Activated CD4-positive, alpha-beta T cell treated with anti-CD3 and anti-CD28 coated beads, Interleukin-2, amount 10 ng/mL, durations not matched to agents 7 days and 5 days (primary cell): Measurements from ENCODE around the gene GNL1. TPM values are rescaled to one million over a fixed set of nuclear protein-coding genes. Genes with fewer than 3 reads are reported as not detected.

Experiments
- CTCF ChIA-PET: fragments of 350-600 bp; sonication (Branson Sonifier 250); formaldehyde crosslinking; loops from one replicate; lab custom pipeline; 2021; ENCODE audit warnings: antibody characterized with exemption; lab: Charles Lee
- POLR2A ChIA-PET: fragments of 350-600 bp; sonication (Branson Sonifier 250); formaldehyde crosslinking; loops from one replicate; lab custom pipeline; 2021; ENCODE audit warnings: antibody characterized with exemption; lab: Charles Lee
- DNase-seq: peaks from one replicate; pipeline ENCODE4 v3.0.0-alpha.2; 2020
- H3K27ac Mint-ChIP-seq: one replicate; pipeline ENCODE4 v1.8.0; 2021; ENCODE audit warnings: mild to moderate bottlenecking, moderate library complexity, mixed read lengths
- H3K27me3 Mint-ChIP-seq: one replicate; pipeline ENCODE4 v1.8.0; 2021; ENCODE audit warnings: mixed read lengths
- H3K36me3 Mint-ChIP-seq: one replicate; pipeline ENCODE4 v1.8.0; 2021; ENCODE audit warnings: low read depth, mixed read lengths
- H3K4me1 Mint-ChIP-seq: one replicate; pipeline ENCODE4 v1.8.0; 2021; ENCODE audit warnings: mixed read lengths
- H3K4me3 Mint-ChIP-seq: one replicate; pipeline ENCODE4 v1.8.0; 2021; ENCODE audit warnings: mild to moderate bottlenecking, moderate library complexity, mixed read lengths
- H3K9me3 Mint-ChIP-seq: one replicate; pipeline ENCODE4 v1.8.0; 2021; ENCODE audit warnings: mixed read lengths
- total RNA-seq, 2 experiments: library from RNA; stranded (reverse); gene quantifications; one replicate each; pipeline ENCODE4 v1.2.3, GENCODE V29; 2021

The GNL1 gene
- total RNA-seq, 2 experiments from 2014 or later: 51.5 to 59.9 TPM

DNA sequence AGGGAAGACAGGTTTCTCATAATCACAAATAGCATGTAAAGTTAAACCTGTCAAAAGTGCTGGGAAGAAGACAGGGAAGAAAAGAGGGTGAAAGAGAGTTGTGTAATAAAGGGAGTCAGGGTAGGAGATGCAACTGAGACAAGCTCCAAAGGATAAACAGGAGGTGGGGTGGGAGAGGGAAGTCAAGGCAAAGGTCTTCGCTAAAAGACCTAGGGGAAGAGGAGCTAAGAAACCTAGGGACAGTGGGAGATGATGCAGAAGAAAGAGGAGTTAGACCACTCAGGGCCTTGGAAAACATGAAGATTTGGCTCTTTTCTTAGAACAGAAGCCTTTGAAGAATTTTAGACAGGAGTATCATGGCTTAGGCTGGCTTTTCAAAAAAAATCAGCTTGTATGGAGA is 7.8 kb upstream of the GNL1 start:
- peaks cover 21% of the 10 kb centered on the region for H3K4me1 Mint-ChIP-seq

DNA sequence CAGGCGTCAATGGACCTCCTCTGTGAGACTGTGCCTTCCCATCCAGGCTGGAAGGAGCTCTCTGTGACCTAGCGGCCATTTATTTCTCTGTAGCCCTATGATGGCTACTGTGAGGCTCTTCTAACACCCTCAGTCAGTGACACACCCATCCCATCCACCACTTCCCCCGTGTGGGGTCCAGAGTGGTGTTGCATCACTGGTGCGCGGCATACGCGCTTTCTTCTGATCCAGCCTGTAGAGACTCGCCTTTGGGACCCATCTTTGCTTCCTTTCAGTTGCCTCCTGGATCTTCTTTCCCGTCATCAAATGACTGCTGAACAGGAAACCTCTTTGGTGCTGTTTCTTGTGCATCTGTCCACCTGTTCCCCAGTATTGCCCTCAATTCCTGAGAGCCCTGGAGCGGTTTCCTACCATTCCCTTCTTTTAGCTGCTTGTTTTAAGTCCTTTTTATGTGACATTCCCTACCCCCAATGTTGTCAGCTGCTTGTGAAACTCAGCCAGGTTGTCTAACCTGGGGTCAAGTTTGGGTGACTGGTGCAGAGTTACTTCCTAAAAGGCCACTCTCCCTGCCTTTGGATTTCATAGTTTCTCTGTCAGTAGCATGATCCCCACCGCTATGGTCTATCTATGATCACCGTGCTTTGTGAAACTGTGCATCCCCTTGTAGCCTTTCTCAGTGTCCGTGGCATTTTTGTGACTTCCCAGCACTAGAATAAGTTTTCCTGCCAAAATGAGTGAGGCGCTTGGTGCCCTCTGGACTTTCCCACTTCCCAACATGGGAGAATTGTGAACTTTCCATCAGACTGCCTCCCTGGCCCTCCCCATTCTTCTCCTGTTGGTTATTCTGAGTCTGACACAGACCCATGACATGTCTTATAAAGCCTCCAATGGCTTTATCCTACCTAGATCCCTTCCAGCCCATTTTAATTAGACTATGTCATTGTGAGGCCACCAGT is 6.5 kb upstream of the GNL1 start:
- DNase-seq: no peak
- no peaks in the 10 kb centered on the region for H3K27me3 Mint-ChIP-seq
- H3K9me3 Mint-ChIP-seq: no peaks in the 10 kb centered on the region
- no peak overlapping the region for H3K4me3 Mint-ChIP-seq
- peaks cover 24% of the 10 kb centered on the region for H3K36me3 Mint-ChIP-seq
- H3K27ac Mint-ChIP-seq: no peak overlapping the region
- ChIA-PET POLR2A (no interaction called here), CTCF (interaction anchor here (0.6 to 1.3 kb wide), 7 partner anchors 8 to 109 kb away, joined by 3 to 4 read pairs (median 3); partner anchors contain the start of gene ABCF1)
- peaks cover 28% of the 10 kb centered on the region for H3K4me1 Mint-ChIP-seq

More for the DNA sequence above, 7.8 kb upstream of the GNL1 start:
- no peaks in the 10 kb centered on the region for H3K27me3 Mint-ChIP-seq
- no peak overlapping the region for H3K4me3 Mint-ChIP-seq
- H3K36me3 Mint-ChIP-seq: peaks cover 21% of the 10 kb centered on the region
- ChIA-PET CTCF (interaction anchor here (0.6 to 1.3 kb wide), 5 partner anchors 13 to 111 kb away, joined by 3 to 4 read pairs (median 3); no protein-coding TSS in a partner anchor), POLR2A (no interaction called here)
- no peak for DNase-seq
- H3K9me3 Mint-ChIP-seq: no peaks in the 10 kb centered on the region
- no peak overlapping the region for H3K27ac Mint-ChIP-seq

- ChIA-PET CTCF (interaction anchor here (1.2 kb wide), 1 partner anchor 9 kb away, joined by 4 read pairs; no protein-coding TSS in a partner anchor), POLR2A (no interaction called here)
- no peaks in the 10 kb centered on the region for H3K9me3 Mint-ChIP-seq
- peaks cover 32% of the 10 kb centered on the region for H3K4me1 Mint-ChIP-seq
- H3K36me3 Mint-ChIP-seq: peaks cover 26% of the 10 kb centered on the region
- DNase-seq: no peak
- no peak overlapping the region for H3K4me3 Mint-ChIP-seq
- H3K27me3 Mint-ChIP-seq: no peaks in the 10 kb centered on the region
- no peak overlapping the region for H3K27ac Mint-ChIP-seq
Observed at GRCh38 chr6:30560930-30561329, 4.6 kb upstream of the GNL1 start.

DNA sequence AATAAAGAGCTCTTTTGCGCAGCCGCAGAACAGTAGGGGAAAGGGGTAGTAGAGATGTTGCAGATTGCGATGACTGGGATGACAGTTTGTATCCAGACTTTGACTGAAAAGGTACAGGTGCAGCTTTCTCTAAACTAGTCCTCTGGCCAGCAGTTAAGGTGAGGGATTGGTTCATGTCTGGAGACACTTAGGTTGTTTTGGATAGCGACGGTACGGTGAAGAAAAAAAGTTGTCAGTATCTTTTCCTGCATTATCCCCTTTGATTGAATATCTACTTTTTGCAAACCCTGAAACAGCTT is 1.3 kb upstream of the GNL1 start:
- DNase-seq: no peak

DNA sequence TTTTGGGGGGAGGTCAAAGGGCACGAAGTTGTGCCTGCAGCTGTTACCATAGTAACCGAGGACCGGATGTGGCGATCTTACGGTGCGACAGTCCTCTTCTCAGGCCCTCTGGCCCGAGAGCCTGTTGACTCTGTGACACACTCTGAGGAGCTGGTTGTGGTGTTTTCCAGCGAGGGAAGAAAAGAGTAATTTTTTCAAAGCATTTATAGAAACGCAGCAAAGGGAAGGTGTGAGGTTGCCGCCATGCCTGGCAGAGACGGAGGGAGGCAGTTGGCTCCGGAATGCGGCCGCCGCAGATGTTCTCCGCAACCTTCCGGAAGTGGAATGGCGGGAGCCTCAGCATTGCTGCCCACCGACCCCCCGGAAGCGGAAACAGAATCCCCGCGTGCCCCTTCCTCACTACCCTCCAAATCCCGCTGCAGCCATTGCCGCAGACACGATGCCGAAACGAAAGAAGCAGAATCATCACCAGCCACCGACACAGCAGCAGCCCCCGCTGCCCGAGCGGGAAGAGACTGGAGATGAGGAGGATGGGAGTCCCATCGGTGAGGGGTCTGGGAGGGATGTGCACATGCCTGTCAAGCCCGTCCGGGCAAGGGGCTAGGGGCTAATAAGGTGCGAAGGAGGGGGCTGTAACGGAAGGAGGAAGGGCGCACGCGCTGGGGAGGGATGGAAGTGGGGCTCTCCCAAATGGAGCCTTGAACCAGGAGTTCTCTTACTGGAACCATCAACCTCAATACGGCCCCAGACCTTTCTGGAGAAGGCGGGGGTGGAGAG is 805 bp upstream of the GNL1 start, which contains the start of gene PRR3:
PRR3 (plus strand) TSS at position 390 of the 777 bp plus-strand sequence; CDS start at position 440, 50 bp downstream.
- peak; percentile 94 for DNase-seq
- no peaks in the 10 kb centered on the region for H3K27me3 Mint-ChIP-seq
- POLR2A ChIA-PET: interaction anchor here (0.6 to 1.7 kb wide), 3 partner anchors 13 to 101 kb away, joined by 3 to 8 read pairs (median 3); partner anchors contain the start of gene ABCF1

More for the DNA sequence above, 1.3 kb upstream of the GNL1 start:
- Mint-ChIP-seq H3K27me3 (no peaks in the 10 kb centered on the region), H3K4me1 (peaks cover 42% of the 10 kb centered on the region), H3K4me3 (peak overlapping the region; percentile 96), H3K9me3 (no peaks in the 10 kb centered on the region), H3K27ac (peak overlapping the region; percentile 99), H3K36me3 (peaks cover 38% of the 10 kb centered on the region)
- POLR2A ChIA-PET: interaction anchor here (0.6 to 1.7 kb wide), 3 partner anchors 13 to 102 kb away, joined by 3 to 8 read pairs (median 3); partner anchors contain the start of gene ABCF1
- CTCF ChIA-PET: interaction anchor here (1.2 to 6.0 kb wide), 4 partner anchors 12 to 28 kb away, joined by 3 to 44 read pairs (median 4); no protein-coding TSS in a partner anchor

DNA sequence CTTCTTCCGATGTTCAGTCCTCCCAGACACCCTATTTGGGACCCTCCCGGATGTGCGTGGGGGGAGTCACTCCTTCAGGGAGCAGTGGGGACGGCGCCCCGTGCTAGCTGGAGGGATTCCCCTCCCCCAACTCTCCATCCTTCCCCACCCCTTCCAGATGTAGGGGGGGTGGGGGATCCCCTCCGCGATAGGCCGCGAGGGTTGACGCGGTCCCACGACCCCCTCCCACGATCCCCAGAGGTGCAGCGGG is 548 bp downstream of the GNL1 start:
- H3K36me3 Mint-ChIP-seq: peaks cover 46% of the 10 kb centered on the region
- peak overlapping the region; percentile 96 for H3K4me3 Mint-ChIP-seq
- peak overlapping the region; percentile 99 for H3K27ac Mint-ChIP-seq
- H3K4me1 Mint-ChIP-seq: peaks cover 39% of the 10 kb centered on the region
- no peaks in the 10 kb centered on the region for H3K9me3 Mint-ChIP-seq
- ChIA-PET CTCF (interaction anchor here (0.6 to 7.0 kb wide), 7 partner anchors 11 to 175 kb away, joined by 3 to 44 read pairs (median 5); no protein-coding TSS in a partner anchor), POLR2A (interaction anchor here (0.7 kb wide), 1 partner anchor 59 kb away, joined by 7 read pairs; no protein-coding TSS in a partner anchor)
- H3K27me3 Mint-ChIP-seq: no peaks in the 10 kb centered on the region
- no peak for DNase-seq

More for the DNA sequence above, 805 bp upstream of the GNL1 start, which contains the start of gene PRR3:
- H3K4me1 Mint-ChIP-seq: peaks cover 39% of the 10 kb centered on the region
- peak within 1 kb of the TSS; percentile 99 for H3K27ac Mint-ChIP-seq
- CTCF ChIA-PET: interaction anchor here (1.1 to 6.0 kb wide), 5 partner anchors 12 to 530 kb away, joined by 3 to 44 read pairs (median 3); no protein-coding TSS in a partner anchor
- H3K9me3 Mint-ChIP-seq: no peaks in the 10 kb centered on the region
- H3K36me3 Mint-ChIP-seq: peaks cover 38% of the 10 kb centered on the region
- peak within 1 kb of the TSS; percentile 96 for H3K4me3 Mint-ChIP-seq

DNA sequence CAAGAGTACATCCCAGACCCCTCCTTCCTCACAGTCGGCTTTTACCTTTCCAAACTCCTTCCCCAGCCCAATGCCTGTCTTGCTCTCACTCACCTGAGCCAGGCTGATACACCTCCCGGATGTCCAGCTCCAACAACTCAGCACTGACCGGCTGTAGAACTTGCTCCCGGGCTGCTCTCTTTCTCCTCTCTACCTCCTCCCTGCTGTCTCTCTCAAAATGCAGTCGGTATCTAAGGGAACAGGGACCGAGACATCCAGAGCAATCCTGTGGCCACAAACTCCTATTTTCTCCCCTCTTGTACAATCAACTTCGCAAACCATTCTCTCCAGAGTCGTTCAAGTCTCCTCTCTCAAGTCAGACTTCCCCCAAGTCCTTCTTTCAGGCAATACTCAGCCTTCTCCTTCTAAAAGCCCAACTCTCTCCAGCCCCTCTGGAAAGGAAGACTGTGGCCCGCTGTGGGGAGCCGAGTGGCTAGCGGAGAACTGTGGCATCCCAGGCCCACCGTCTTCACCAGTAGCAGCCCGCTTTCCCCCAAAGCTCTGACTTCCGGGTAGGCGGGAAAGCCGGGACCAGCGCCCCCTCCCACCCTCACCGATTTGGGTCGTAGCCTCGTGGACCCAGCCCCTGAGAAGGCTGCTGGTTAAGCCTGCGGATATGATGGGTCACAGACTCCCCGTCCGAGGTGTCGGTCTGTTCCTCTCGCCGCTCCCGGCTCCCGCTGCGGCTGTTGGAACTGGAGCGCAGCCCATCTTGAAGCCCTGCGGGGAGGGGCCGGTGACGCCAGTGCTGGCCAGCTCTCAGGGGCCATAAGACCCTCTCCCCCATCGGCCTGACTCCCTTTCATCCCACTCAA is 1.1 kb downstream of the GNL1 start:
- CTCF ChIA-PET: interaction anchor here (0.6 to 7.0 kb wide), 9 partner anchors 10 to 176 kb away, joined by 3 to 44 read pairs (median 3); no protein-coding TSS in a partner anchor
- peaks cover 38% of the 10 kb centered on the region for H3K4me1 Mint-ChIP-seq
- DNase-seq: no peak
- H3K9me3 Mint-ChIP-seq: no peaks in the 10 kb centered on the region
- POLR2A ChIA-PET: interaction anchor here (0.7 kb wide), 1 partner anchor 60 kb away, joined by 7 read pairs; no protein-coding TSS in a partner anchor
- peak overlapping the region; percentile 99 for H3K27ac Mint-ChIP-seq
- H3K27me3 Mint-ChIP-seq: no peaks in the 10 kb centered on the region
- peak overlapping the region; percentile 96 for H3K4me3 Mint-ChIP-seq
- H3K36me3 Mint-ChIP-seq: peaks cover 49% of the 10 kb centered on the region

DNA sequence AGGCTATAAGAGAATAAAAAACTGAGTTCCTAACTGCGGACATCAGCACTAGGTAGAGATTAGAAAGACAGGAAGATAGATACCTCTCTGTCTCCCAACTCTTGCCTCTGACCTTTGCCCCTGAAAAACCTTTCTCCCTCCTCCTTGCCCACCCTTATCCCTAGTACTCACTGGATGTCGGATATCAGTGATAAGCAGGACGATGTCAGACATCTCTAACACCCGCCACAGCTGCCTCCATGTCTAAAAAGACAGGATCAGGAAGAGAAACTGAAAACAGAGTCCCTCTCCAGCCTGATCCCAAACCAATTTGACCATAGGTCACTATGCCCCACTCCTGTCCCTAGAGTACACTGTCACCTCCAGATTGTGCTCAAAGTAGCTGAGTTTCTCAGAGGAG is 1.9 kb downstream of the GNL1 start:
- H3K27me3 Mint-ChIP-seq: no peaks in the 10 kb centered on the region
- H3K4me1 Mint-ChIP-seq: peaks cover 30% of the 10 kb centered on the region
- ChIA-PET CTCF (interaction anchor here (0.7 to 7.0 kb wide), 6 partner anchors 10 to 176 kb away, joined by 3 to 44 read pairs (median 6); no protein-coding TSS in a partner anchor), POLR2A (no interaction called here)
- no peak overlapping the region for H3K27ac Mint-ChIP-seq
- DNase-seq: no peak
- H3K4me3 Mint-ChIP-seq: peak overlapping the region; percentile 96
- peaks cover 53% of the 10 kb centered on the region for H3K36me3 Mint-ChIP-seq
- H3K9me3 Mint-ChIP-seq: no peaks in the 10 kb centered on the region

DNA sequence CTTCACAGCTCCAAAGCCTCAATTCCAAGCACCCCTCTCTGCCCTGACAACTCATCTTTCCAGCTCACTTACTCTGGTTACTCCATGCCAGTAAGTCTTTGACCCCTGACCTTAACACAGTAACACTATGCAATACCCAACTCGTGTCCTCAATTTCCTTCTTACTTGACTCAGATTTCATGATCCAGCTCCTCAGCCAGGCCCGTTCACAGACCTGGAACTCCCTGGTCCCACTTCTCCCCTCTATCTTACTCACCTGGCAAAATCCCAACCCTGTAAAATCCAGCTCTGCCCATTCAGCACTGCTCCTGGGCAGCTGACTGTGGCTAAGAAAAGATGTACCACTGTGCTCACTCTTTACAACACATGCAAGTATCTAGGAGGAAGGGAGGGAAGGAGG is 7.9 kb downstream of the GNL1 start:
- DNase-seq: no peak
- peaks cover 15% of the 10 kb centered on the region for H3K4me1 Mint-ChIP-seq
- ChIA-PET CTCF (interaction anchor here (0.5 to 8.9 kb wide), 7 partner anchors 16 to 182 kb away, joined by 3 to 113 read pairs (median 4); partner anchors contain the start of gene DHX16), POLR2A (no interaction called here)
- H3K9me3 Mint-ChIP-seq: no peaks in the 10 kb centered on the region
- H3K36me3 Mint-ChIP-seq: peaks cover 52% of the 10 kb centered on the region
- no peak overlapping the region for H3K4me3 Mint-ChIP-seq
- H3K27ac Mint-ChIP-seq: no peak overlapping the region
- H3K27me3 Mint-ChIP-seq: no peaks in the 10 kb centered on the region

DNA sequence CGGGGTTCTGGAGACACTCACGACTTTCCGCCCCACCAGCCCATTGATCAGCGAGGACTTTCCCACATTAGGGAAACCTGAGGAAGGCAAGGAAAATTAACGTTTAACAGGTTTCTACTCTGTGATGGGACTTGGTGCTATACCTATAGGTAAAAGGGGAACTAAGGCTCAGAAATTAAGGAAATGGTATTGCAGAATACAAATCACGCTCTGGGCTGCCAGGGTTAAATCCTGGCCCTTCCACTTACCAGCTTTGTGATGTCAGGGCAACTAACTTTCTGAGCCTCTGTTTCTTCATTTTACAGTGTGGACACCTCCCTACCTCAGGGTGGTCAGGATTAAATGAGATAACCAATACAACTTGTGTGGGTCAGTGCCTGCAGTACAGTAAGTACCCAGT is 8.8 kb downstream of the GNL1 start:
- no peaks in the 10 kb centered on the region for H3K9me3 Mint-ChIP-seq

DNA sequence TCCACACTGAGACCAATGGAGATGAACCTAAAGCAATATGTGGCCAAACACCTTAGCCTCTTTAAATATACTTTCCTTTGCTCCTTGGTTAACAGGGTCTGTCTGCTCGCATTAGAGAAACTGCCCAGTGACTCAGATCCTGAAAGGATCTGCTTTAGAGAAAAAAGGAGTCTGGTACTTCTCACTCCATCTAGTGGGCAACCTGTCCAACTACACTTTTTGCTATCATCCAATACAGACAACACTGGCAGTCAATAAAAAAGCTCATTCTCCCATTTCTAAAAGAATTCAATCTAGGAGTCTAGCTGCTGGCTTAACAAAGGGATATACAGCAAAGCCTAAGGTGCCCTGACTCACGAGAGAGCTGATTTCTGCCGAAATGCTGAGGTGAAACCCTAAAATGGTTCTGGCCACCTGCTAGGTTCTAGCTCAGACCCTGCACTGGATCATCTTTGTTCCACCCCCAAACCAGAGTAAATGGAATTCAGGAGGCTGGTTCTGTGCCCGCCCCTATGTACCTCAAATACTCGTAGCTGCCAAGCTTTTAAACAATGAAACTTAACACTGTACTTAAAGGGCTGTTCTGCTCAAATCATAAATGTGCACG is 11.5 kb downstream of the GNL1 start:
- ChIA-PET CTCF (interaction anchor here (0.7 to 8.9 kb wide), 17 partner anchors 11 to 542 kb away, joined by 3 to 113 read pairs (median 6); partner anchors contain the start of genes ABCF1, GNL1 and PRR3), POLR2A (no interaction called here)
- DNase-seq: peak; percentile 43
- Mint-ChIP-seq H3K36me3 (peaks cover 24% of the 10 kb centered on the region), H3K27ac (peak overlapping the region; percentile 43), H3K9me3 (no peaks in the 10 kb centered on the region), H3K27me3 (no peaks in the 10 kb centered on the region), H3K4me1 (peaks cover 35% of the 10 kb centered on the region), H3K4me3 (no peak overlapping the region)

More for the DNA sequence above, 8.8 kb downstream of the GNL1 start:
- H3K4me1 Mint-ChIP-seq: peaks cover 23% of the 10 kb centered on the region
- H3K27ac Mint-ChIP-seq: no peak overlapping the region
- ChIA-PET POLR2A (no interaction called here), CTCF (interaction anchor here (1.1 to 8.9 kb wide), 4 partner anchors 15 to 125 kb away, joined by 3 to 113 read pairs (median 6); partner anchors contain the start of gene DHX16)
- no peaks in the 10 kb centered on the region for H3K27me3 Mint-ChIP-seq
- no peak overlapping the region for H3K4me3 Mint-ChIP-seq
- peaks cover 45% of the 10 kb centered on the region for H3K36me3 Mint-ChIP-seq
- DNase-seq: no peak
